ENCODE data around the gene NTN1. TPM values are rescaled to one million over a fixed set of nuclear protein-coding genes. Genes with fewer than 3 reads are reported as not detected.

The NTN1 gene
- total and polyA plus RNA-seq, 2 experiments from 2014 or later = 0.11 to 0.21 TPM

GRCh38 chr17:9206410-9206703 is 185.0 kb downstream of the NTN1 start:
- no peak for DNase-seq
- in situ Hi-C loops (cut with MboI) = no loop called here
- WGBS, 2 experiments (ENCODE audit: low coverage in 1 of 2, low lambda C conversion rate in 2 of 2, missing lambda C conversion rate in 2 of 2) = 48 to 63% methylated on average over 6 to 8 of the region's 8 CpGs

DNA sequence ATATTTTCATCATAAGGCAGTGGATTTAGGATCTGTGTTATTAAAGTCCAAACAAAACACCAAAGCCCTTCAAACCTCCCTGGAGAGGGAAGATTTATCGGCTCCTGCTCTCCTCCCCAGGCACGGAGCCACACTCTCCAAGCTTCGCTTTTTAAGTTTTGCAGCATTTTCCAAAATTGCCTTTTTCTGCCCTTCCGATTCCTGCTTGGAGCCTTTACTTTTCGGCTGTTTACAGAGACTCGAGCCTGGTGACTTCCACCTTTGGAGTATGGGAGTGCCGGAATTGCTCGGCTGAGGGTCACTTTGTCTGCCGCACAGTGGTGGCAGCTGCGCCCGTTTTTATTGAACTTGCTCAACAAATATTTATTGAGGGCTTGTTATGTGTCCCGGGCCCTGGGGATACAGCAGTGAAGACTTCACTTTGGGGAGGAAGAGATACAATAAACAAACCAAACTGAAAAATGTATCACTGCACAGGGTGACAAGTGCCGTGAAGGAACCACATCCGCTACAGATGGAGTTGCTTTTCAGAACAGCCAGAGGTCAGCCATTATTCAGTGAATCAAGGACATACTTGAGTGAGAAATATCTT is 185.5 kb downstream of the NTN1 start:
- no peak overlapping the region for H3K9ac ChIP-seq

More at GRCh38 chr17:9206410-9206703, 185.0 kb downstream of the NTN1 start:
- H3K36me3 ChIP-seq (ENCODE audit: low read depth) = no peaks in the 10 kb centered on the region
- H3K4me2 ChIP-seq (ENCODE audit: unreplicated experiment) = no peak overlapping the region
- no peaks in the 10 kb centered on the region for H3K9me2 ChIP-seq (ENCODE audit: insufficient read depth)
- no peak for TF ChIP-seq EZH2 (IDR thresholded peaks at IDR 0.05; ENCODE audit: insufficient read depth, poor library complexity, severe bottlenecking)
- TF ChIP-seq EZH2phosphoT487 (IDR thresholded peaks at IDR 0.05; ENCODE audit: insufficient read depth, low read depth) = no peak
- H3K27ac ChIP-seq = no peak overlapping the region
- H3K79me2 ChIP-seq (ENCODE audit: insufficient read depth) = no peaks in the 10 kb centered on the region
- no peaks in the 10 kb centered on the region for H3F3A ChIP-seq (ENCODE audit: insufficient read depth)
- H3K4me1 ChIP-seq (ENCODE audit: insufficient read depth) = no peaks in the 10 kb centered on the region
- no peaks in the 10 kb centered on the region for H3K9me3 ChIP-seq (ENCODE audit: low read depth)
- H2AFZ ChIP-seq = no peak overlapping the region
- peaks cover 3% of the 10 kb centered on the region; the same call in 1 of the 2 replicates for H3K27me3 ChIP-seq (replicated peaks; ENCODE audit: insufficient read depth)
- H3K9ac ChIP-seq = no peak overlapping the region
- H4K20me1 ChIP-seq (ENCODE audit: insufficient read depth) = no peaks in the 10 kb centered on the region
- no peak overlapping the region for H3K4me3 ChIP-seq

GRCh38 chr17:9208381-9209105 is 187.2 kb downstream of the NTN1 start:
- no peaks in the 10 kb centered on the region for H4K20me1 ChIP-seq (ENCODE audit: insufficient read depth)
- no peaks in the 10 kb centered on the region for H3K9me3 ChIP-seq (ENCODE audit: low read depth)
- no peak overlapping the region for H3K4me2 ChIP-seq (ENCODE audit: unreplicated experiment)
- no peak overlapping the region for H3K4me3 ChIP-seq
- no peaks in the 10 kb centered on the region for H3F3A ChIP-seq (ENCODE audit: insufficient read depth)
- H2AFZ ChIP-seq = no peak overlapping the region
- no peak overlapping the region for H3K9ac ChIP-seq
- H3K27me3 ChIP-seq (replicated peaks; ENCODE audit: insufficient read depth) = peaks cover 3% of the 10 kb centered on the region; the same call in 1 of the 2 replicates
- no peaks in the 10 kb centered on the region for H3K36me3 ChIP-seq (ENCODE audit: low read depth)
- in situ Hi-C loops (cut with MboI) = no loop called here
- H3K79me2 ChIP-seq (ENCODE audit: insufficient read depth) = no peaks in the 10 kb centered on the region
- no peaks in the 10 kb centered on the region for H3K9me2 ChIP-seq (ENCODE audit: insufficient read depth)
- no peak for TF ChIP-seq EZH2 (IDR thresholded peaks at IDR 0.05; ENCODE audit: insufficient read depth, poor library complexity, severe bottlenecking)
- TF ChIP-seq EZH2phosphoT487 (IDR thresholded peaks at IDR 0.05; ENCODE audit: insufficient read depth, low read depth) = no peak
- no peak overlapping the region for H3K27ac ChIP-seq
- 78 to 81% methylated on average over 10 of the region's 10 CpGs for whole genome bisulfite sequencing, 2 experiments (ENCODE audit: low coverage in 1 of 2, low lambda C conversion rate in 2 of 2, missing lambda C conversion rate in 2 of 2)
- no peak for DNase-seq
- no peaks in the 10 kb centered on the region for H3K4me1 ChIP-seq (ENCODE audit: insufficient read depth)

More for the DNA sequence above, 185.5 kb downstream of the NTN1 start:
- no peak overlapping the region for H2AFZ ChIP-seq
- no peaks in the 10 kb centered on the region for H3K9me3 ChIP-seq (ENCODE audit: low read depth)
- H3F3A ChIP-seq (ENCODE audit: insufficient read depth) = no peaks in the 10 kb centered on the region
- DNase-seq = no peak
- no peaks in the 10 kb centered on the region for H3K9me2 ChIP-seq (ENCODE audit: insufficient read depth)
- no peaks in the 10 kb centered on the region for H3K36me3 ChIP-seq (ENCODE audit: low read depth)
- in situ Hi-C loops (cut with MboI) = no loop called here
- no peaks in the 10 kb centered on the region for H4K20me1 ChIP-seq (ENCODE audit: insufficient read depth)
- no peak overlapping the region for H3K27ac ChIP-seq
- TF ChIP-seq EZH2 (IDR thresholded peaks at IDR 0.05; ENCODE audit: insufficient read depth, poor library complexity, severe bottlenecking) (no peak), EZH2phosphoT487 (IDR thresholded peaks at IDR 0.05; ENCODE audit: insufficient read depth, low read depth) (no peak)
- no peaks in the 10 kb centered on the region for H3K4me1 ChIP-seq (ENCODE audit: insufficient read depth)
- H3K27me3 ChIP-seq (replicated peaks; ENCODE audit: insufficient read depth) = peaks cover 3% of the 10 kb centered on the region; the same call in 1 of the 2 replicates
- WGBS, 2 experiments (ENCODE audit: low coverage in 1 of 2, low lambda C conversion rate in 2 of 2, missing lambda C conversion rate in 2 of 2) = 42 to 47% methylated on average over 14 of the region's 14 CpGs
- H3K4me3 ChIP-seq = no peak overlapping the region
- no peak overlapping the region for H3K4me2 ChIP-seq (ENCODE audit: unreplicated experiment)
- no peaks in the 10 kb centered on the region for H3K79me2 ChIP-seq (ENCODE audit: insufficient read depth)

GRCh38 chr17:9209347-9209746 is 188.0 kb downstream of the NTN1 start:
- WGBS, 2 experiments (ENCODE audit: low coverage in 1 of 2, low lambda C conversion rate in 2 of 2, missing lambda C conversion rate in 2 of 2) = 68 to 77% methylated on average over 5 of the region's 5 CpGs
- Histone ChIP-seq H3K9me3 (ENCODE audit: low read depth) (no peaks in the 10 kb centered on the region), H3K9me2 (ENCODE audit: insufficient read depth) (no peaks in the 10 kb centered on the region), H3K36me3 (ENCODE audit: low read depth) (no peaks in the 10 kb centered on the region), H2AFZ (no peak overlapping the region), H3K79me2 (ENCODE audit: insufficient read depth) (no peaks in the 10 kb centered on the region), H4K20me1 (ENCODE audit: insufficient read depth) (no peaks in the 10 kb centered on the region), H3K27ac (no peak overlapping the region), H3K4me1 (ENCODE audit: insufficient read depth) (no peaks in the 10 kb centered on the region), H3F3A (ENCODE audit: insufficient read depth) (peaks cover 4% of the 10 kb centered on the region; the same call in 1 of the 2 replicates), H3K4me2 (ENCODE audit: unreplicated experiment) (no peak overlapping the region), H3K4me3 (no peak overlapping the region), H3K9ac (no peak overlapping the region), H3K27me3 (replicated peaks; ENCODE audit: insufficient read depth) (peaks cover 3% of the 10 kb centered on the region; the same call in 1 of the 2 replicates)
- TF ChIP-seq EZH2 (IDR thresholded peaks at IDR 0.05; ENCODE audit: insufficient read depth, poor library complexity, severe bottlenecking) = no peak
- TF ChIP-seq EZH2phosphoT487 (IDR thresholded peaks at IDR 0.05; ENCODE audit: insufficient read depth, low read depth) = no peak
- in situ Hi-C loops (cut with MboI) = no loop called here
- DNase-seq = no peak
